Suprapubic skin (tissue), 4 donors: ENCODE data around the gene CNTN6. TPM values are rescaled to one million over a fixed set of nuclear protein-coding genes. Genes with fewer than 3 reads are reported as not detected.

Source experiments
- DNase-seq, 2 donors: peaks; one replicate each; pipeline ENCODE4 v3.0.0-alpha.2; 2019; ENCODE audit warnings: low spot score in 2 of 2
- H3K27ac ChIP-seq: fragments of 200-600 bp; sonication (generic); one replicate; pipeline ENCODE4 v1.5.1; 2019
- H3K27me3 ChIP-seq: fragments of 200-600 bp; sonication (generic); one replicate; pipeline ENCODE4 v1.5.1; 2019
- H3K36me3 ChIP-seq: fragments of 200-600 bp; sonication (generic); one replicate; pipeline ENCODE4 v1.5.1; 2019
- H3K4me1 ChIP-seq: fragments of 200-600 bp; sonication (generic); one replicate; pipeline ENCODE4 v1.5.1; 2019
- H3K4me3 ChIP-seq: fragments of 200-600 bp; sonication (generic); one replicate; pipeline ENCODE4 v1.5.1; 2019; ENCODE audit warnings: mild to moderate bottlenecking
- H3K9me3 ChIP-seq: fragments of 200-600 bp; sonication (generic); one replicate; pipeline ENCODE4 v1.5.1; 2019
- EP300 ChIP-seq: sonication (generic); formaldehyde crosslinking; IDR thresholded peaks from one replicate; pipeline ENCODE4 v1.6.1; 2017; ENCODE audit warnings: antibody characterized with exemption
- POLR2A ChIP-seq, 2 donors: fragments of 450-650 bp; IDR thresholded peaks; one replicate each; pipeline ENCODE4 v1.6.1; 2017; ENCODE audit warnings: antibody characterized with exemption in 2 of 2, mild to moderate bottlenecking in 2 of 2, moderate library complexity in 2 of 2
- POLR2AphosphoS5 ChIP-seq, 3 donors: sonication (generic); formaldehyde crosslinking; IDR thresholded peaks; one replicate each; pipeline ENCODE4 v1.6.1; 2017; ENCODE audit warnings: antibody characterized with exemption in 3 of 3
- WGBS: methylation state at CpG from one replicate; pipeline ENCODE4 v1.1.5; 2018; 5-methylcytosine and 5-hydroxymethylcytosine counted together
- total RNA-seq, 4 donors: library from RNA; depleted of rRNA; stranded (reverse); fragments of >200 nt; gene quantifications; one replicate each; pipeline ENCODE4 v1.1.0, GENCODE V29; 2016
- TF ChIP-seq, protein P1 (sequence below), 2 donors: fragments of 200-600 bp in 1 of 2; fragments of 450-650 bp in 1 of 2; sonication (generic) in 1 of 2; IDR thresholded peaks; one replicate each; pipeline ENCODE4 v1.5.1; 2016 to 2019; ENCODE audit warnings: antibody characterized with exemption in 2 of 2, mild to moderate bottlenecking in 1 of 2, moderate library complexity in 1 of 2

Gene CNTN6
- total RNA-seq, 4 donors from 2014 or later, result not detected

DNA sequence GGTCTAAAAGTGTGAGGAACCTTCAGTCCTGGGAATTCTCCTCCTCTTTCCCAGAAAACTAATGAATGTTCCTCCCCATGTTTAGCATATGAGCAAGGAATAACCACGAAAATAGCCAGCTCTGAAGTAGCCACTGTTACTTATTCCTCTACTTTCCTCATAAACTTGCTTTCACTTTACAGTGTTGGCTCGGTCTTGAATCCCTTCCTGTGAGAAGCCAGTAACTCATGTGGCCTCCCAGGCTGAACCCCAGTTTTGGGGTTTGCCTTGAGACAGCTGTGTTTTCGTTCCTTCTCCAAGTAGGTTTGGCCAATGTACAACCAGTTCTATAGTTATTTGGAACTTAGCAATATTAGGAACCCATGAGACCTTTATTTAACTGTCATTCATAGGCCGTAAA, 195.0 kb downstream of the CNTN6 start:
- H3K4me3 ChIP-seq, result no peak overlapping the region
- H3K27ac ChIP-seq, result no peak overlapping the region
- H3K9me3 ChIP-seq, result no peaks in the 10 kb centered on the region
- no peaks in the 10 kb centered on the region for H3K36me3 ChIP-seq
- H3K27me3 ChIP-seq, result no peaks in the 10 kb centered on the region
- WGBS, result 81% methylated on average over 4 of the region's 4 CpGs
- no peak for TF ChIP-seq EP300
- no peak for TF ChIP-seq POLR2A (IDR thresholded peaks at IDR 0.05)
- TF ChIP-seq POLR2AphosphoS5 (IDR thresholded peaks at IDR 0.05), result no peak
- TF ChIP-seq, protein P1, sequence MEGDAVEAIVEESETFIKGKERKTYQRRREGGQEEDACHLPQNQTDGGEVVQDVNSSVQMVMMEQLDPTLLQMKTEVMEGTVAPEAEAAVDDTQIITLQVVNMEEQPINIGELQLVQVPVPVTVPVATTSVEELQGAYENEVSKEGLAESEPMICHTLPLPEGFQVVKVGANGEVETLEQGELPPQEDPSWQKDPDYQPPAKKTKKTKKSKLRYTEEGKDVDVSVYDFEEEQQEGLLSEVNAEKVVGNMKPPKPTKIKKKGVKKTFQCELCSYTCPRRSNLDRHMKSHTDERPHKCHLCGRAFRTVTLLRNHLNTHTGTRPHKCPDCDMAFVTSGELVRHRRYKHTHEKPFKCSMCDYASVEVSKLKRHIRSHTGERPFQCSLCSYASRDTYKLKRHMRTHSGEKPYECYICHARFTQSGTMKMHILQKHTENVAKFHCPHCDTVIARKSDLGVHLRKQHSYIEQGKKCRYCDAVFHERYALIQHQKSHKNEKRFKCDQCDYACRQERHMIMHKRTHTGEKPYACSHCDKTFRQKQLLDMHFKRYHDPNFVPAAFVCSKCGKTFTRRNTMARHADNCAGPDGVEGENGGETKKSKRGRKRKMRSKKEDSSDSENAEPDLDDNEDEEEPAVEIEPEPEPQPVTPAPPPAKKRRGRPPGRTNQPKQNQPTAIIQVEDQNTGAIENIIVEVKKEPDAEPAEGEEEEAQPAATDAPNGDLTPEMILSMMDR (IDR thresholded peaks at IDR 0.05), result no peak
- no peak for DNase-seq
- no peaks in the 10 kb centered on the region for H3K4me1 ChIP-seq

DNA sequence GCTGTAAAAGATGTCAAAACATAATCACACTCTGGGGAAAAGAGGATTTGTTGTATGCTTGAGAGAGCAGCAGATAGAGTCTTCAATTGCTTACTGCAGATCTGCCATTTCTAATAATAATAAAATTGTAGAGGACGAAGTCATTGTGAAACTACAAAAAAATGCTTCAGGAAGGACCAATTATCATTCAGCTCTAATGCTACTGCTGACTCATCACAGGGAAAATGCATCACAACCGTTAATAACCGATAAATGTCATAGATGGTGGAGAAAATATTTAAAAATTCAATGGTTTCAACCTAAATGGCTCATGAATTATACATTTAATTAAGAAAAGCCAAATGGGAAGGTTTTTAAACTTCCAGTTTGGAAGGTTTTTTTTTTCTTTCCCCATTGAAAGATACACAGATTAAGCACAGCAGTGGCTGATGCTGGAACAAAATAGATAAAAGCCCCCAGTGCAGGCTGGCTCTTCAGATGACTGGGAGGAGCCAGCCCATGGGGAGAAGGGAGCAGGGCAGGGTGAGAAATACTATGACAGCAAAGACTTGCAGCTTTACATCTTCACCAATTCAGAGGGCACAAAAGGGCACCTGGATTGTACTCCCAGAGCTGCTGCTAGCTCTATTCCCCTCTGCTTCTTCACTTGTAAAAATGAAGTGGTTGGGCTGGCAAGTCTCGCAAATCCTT, 196.1 kb downstream of the CNTN6 start:
- Histone ChIP-seq H3K4me1 (no peaks in the 10 kb centered on the region), H3K27me3 (no peaks in the 10 kb centered on the region), H3K27ac (no peak overlapping the region), H3K36me3 (no peaks in the 10 kb centered on the region), H3K4me3 (no peak overlapping the region), H3K9me3 (no peaks in the 10 kb centered on the region)
- 82% methylated on average over 4 of the region's 4 CpGs for WGBS
- TF ChIP-seq, protein P1 (IDR thresholded peaks at IDR 0.05), result no peak
- TF ChIP-seq EP300 (no peak), POLR2AphosphoS5 (IDR thresholded peaks at IDR 0.05) (no peak), POLR2A (IDR thresholded peaks at IDR 0.05) (no peak)
- DNase-seq, result no peak

GRCh38 chr3:1292571-1293071, 199.8 kb downstream of the CNTN6 start:
- H3K27me3 ChIP-seq, result no peaks in the 10 kb centered on the region
- 52% methylated on average over 3 of the region's 3 CpGs for WGBS
- H3K36me3 ChIP-seq, result no peaks in the 10 kb centered on the region
- no peak for DNase-seq
- no peaks in the 10 kb centered on the region for H3K9me3 ChIP-seq
- no peaks in the 10 kb centered on the region for H3K4me1 ChIP-seq
- H3K4me3 ChIP-seq, result no peak overlapping the region
- no peak overlapping the region for H3K27ac ChIP-seq
- TF ChIP-seq EP300 (no peak), POLR2A (IDR thresholded peaks at IDR 0.05) (no peak), POLR2AphosphoS5 (IDR thresholded peaks at IDR 0.05) (no peak)
- TF ChIP-seq, protein P1 (IDR thresholded peaks at IDR 0.05), result no peak

GRCh38 chr3:1294586-1294985, 201.8 kb downstream of the CNTN6 start:
- H3K27ac ChIP-seq, result no peak overlapping the region
- no peak overlapping the region for H3K4me3 ChIP-seq
- no peaks in the 10 kb centered on the region for H3K9me3 ChIP-seq
- H3K27me3 ChIP-seq, result no peaks in the 10 kb centered on the region
- no peaks in the 10 kb centered on the region for H3K36me3 ChIP-seq
- WGBS, result 86% methylated on average over 5 of the region's 5 CpGs
- H3K4me1 ChIP-seq, result no peaks in the 10 kb centered on the region
- no peak for TF ChIP-seq POLR2AphosphoS5 (IDR thresholded peaks at IDR 0.05)
- TF ChIP-seq EP300, result no peak
- TF ChIP-seq, protein P1 (IDR thresholded peaks at IDR 0.05), result no peak
- no peak for TF ChIP-seq POLR2A (IDR thresholded peaks at IDR 0.05)
- DNase-seq, result no peak

DNA sequence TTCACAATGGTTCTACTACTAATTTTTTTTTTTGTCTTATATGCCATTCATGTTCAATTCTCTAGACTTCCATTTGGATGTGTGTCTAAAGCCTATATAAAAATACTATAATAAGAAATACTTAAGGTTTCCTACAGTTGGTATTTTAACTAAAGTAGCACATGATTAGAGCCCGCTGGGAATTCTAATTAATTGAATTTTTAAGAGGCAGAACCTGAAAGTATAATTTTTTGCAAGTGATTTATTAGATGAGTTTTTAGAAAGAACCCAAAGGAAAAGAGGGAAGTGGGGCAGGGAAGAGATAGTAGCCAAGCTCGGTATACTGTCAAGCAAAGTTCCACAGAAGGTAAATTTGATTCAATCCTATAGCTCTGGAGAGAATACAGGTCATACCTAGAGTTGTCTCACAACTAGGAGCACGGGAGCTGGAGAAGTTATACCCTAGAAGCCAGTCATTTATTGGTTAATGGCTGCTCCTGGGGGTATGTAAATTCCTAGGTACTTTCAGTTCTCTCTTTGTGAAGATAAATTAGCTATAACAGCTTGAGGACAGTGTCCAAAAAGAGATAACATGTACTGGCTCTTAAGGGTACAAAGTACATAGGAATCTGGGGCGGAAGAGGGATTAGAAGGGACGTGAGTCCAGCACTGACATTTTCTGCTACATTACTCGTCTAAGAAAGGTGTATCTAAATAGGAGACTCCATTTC, 225.6 kb downstream of the CNTN6 start:
- Histone ChIP-seq H3K4me1 (no peaks in the 10 kb centered on the region), H3K36me3 (no peaks in the 10 kb centered on the region), H3K27ac (no peak overlapping the region), H3K9me3 (no peaks in the 10 kb centered on the region), H3K27me3 (no peaks in the 10 kb centered on the region), H3K4me3 (no peak overlapping the region)
- 61% methylated on average over 6 of the region's 6 CpGs for WGBS
- no peak for DNase-seq
- TF ChIP-seq POLR2A (IDR thresholded peaks at IDR 0.05) (no peak), EP300 (no peak)
